A673 (cell line): Measurements from ENCODE around the gene LARP4B. TPM values are rescaled to one million over a fixed set of nuclear protein-coding genes. Genes with fewer than 3 reads are reported as not detected.
A peak's percentile ranks its signal among the peaks of the same experiment; 100 is the strongest.

ENCODE experiments used
- BruUV-seq: library from RNA; stranded (reverse); fragments of 400-500 nt; replicated peaks from 2 replicates; lab custom pipeline; 2021; lab: Mats Ljungman, UMichigan
- CTCF ChIA-PET: fragments of 300-600 bp; sonication (Branson Sonifier 250); formaldehyde crosslinking; loops from one replicate; lab custom pipeline; 2022; ENCODE audit warnings: antibody characterized with exemption; lab: Charles Lee
- POLR2A ChIA-PET: fragments of 300-600 bp; sonication (Branson Sonifier 250); formaldehyde crosslinking; loops from one replicate; lab custom pipeline; 2022; ENCODE audit warnings: antibody characterized with exemption; ENCODE audit not compliant: low non-redundant PET; lab: Charles Lee
- DNase-seq: peaks from one replicate; pipeline ENCODE4 v3.0.0-alpha.2; 2015; ENCODE audit warnings: low spot score
- H3K27ac ChIP-seq: fragments of 200-600 bp; sonication (generic); 2 replicates; pipeline ENCODE4 v1.5.1; 2016; ENCODE audit warnings: mixed run types, low read depth, mild to moderate bottlenecking, mixed read lengths, antibody characterized with exemption, low read length; ENCODE audit not compliant: poor library complexity, severe bottlenecking
- H3K27me3 ChIP-seq: fragments of 200-600 bp; sonication (generic); replicated peaks from 2 replicates; pipeline ENCODE4 v1.6.1; 2017; ENCODE audit warnings: mixed run types, low read depth, mild to moderate bottlenecking, mixed read lengths, antibody characterized with exemption, low read length; ENCODE audit not compliant: insufficient read depth, poor library complexity
- H3K36me3 ChIP-seq: fragments of 200-600 bp; sonication (generic); 2 replicates; pipeline ENCODE4 v1.6.1; 2016; ENCODE audit warnings: mixed run types, mild to moderate bottlenecking, mixed read lengths, antibody characterized with exemption, low read length; ENCODE audit not compliant: insufficient read depth, poor library complexity, severe bottlenecking
- H3K4me1 ChIP-seq: fragments of 200-600 bp; sonication (generic); 2 replicates; pipeline ENCODE4 v1.6.1; 2017; ENCODE audit warnings: mixed run types, mild to moderate bottlenecking, mixed read lengths, antibody characterized with exemption, low read length; ENCODE audit not compliant: insufficient read depth, poor library complexity, severe bottlenecking
- H3K4me3 ChIP-seq: fragments of 200-600 bp; sonication (generic); 2 replicates; pipeline ENCODE4 v1.5.1; 2016; ENCODE audit warnings: low read depth, mixed run types, mild to moderate bottlenecking, mixed read lengths, low read length; ENCODE audit not compliant: poor library complexity, severe bottlenecking
- H3K9me3 ChIP-seq: fragments of 200-600 bp; sonication (generic); 2 replicates; pipeline ENCODE4 v1.6.1; 2016; ENCODE audit warnings: mixed run types, low read depth, mild to moderate bottlenecking, mixed read lengths, antibody characterized with exemption, low read length; ENCODE audit not compliant: poor library complexity, severe bottlenecking
- CTCF ChIP-seq: fragments of 300-800, 200-600 bp; sonication (generic); conservative IDR thresholded peaks from 2 replicates; pipeline ENCODE4 v1.5.1; 2017; ENCODE audit warnings: low read depth, mild to moderate bottlenecking, antibody characterized with exemption, low read length, moderate library complexity, mixed read lengths
- EZH2 ChIP-seq: fragments of 200-600 bp; sonication (generic); IDR thresholded peaks from 2 replicates; pipeline ENCODE4 v1.6.1; 2017; ENCODE audit warnings: borderline replicate concordance, low read depth, mild to moderate bottlenecking, mixed read lengths, antibody characterized with exemption, low read length; ENCODE audit not compliant: poor library complexity, severe bottlenecking
- intact Hi-C: fragments of 100-400 bp; cut with micrococcal nuclease; formaldehyde crosslinking; loops from one replicate; pipeline ENCODE4 v1.10.0; 2022; ENCODE audit not compliant: unreplicated experiment
- total RNA-seq: library from RNA; stranded (reverse); gene quantifications from 2 replicates; pipeline ENCODE4 v1.2.3, GENCODE V29; 2021

The LARP4B gene
- total RNA-seq, 1 experiment from 2014 or later, result 101 TPM

GRCh38 chr10:916716-917415 lies 14.6 kb downstream of the LARP4B start:
- H3K9me3 ChIP-seq, result no peaks in the 10 kb centered on the region
- CTCF ChIA-PET, result no interaction called here
- H3K27ac ChIP-seq, result no peak overlapping the region
- no peak overlapping the region for H3K4me3 ChIP-seq
- no peaks in the 10 kb centered on the region for H3K27me3 ChIP-seq
- no peaks in the 10 kb centered on the region for H3K4me1 ChIP-seq
- no peak for TF ChIP-seq EZH2
- no peak for TF ChIP-seq CTCF
- H3K36me3 ChIP-seq, result no peaks in the 10 kb centered on the region
- intact Hi-C loops, result no loop called here
- no peak for DNase-seq
- no TSS peak for BruUV-seq
- POLR2A ChIA-PET, result no interaction called here

- no peak overlapping the region for H3K4me3 ChIP-seq
- no peaks in the 10 kb centered on the region for H3K9me3 ChIP-seq
- H3K27me3 ChIP-seq, result no peaks in the 10 kb centered on the region
- no peak for TF ChIP-seq CTCF
- TF ChIP-seq EZH2, result no peak
- peak overlapping the region; percentile 46 for H3K27ac ChIP-seq
- peaks cover 3% of the 10 kb centered on the region for H3K36me3 ChIP-seq
- ChIA-PET CTCF (no interaction called here), POLR2A (no interaction called here)
- no TSS peak for BruUV-seq
- intact Hi-C loops, result no loop called here
- H3K4me1 ChIP-seq, result peaks cover 9% of the 10 kb centered on the region
- peak; percentile 48 for DNase-seq
Observed at GRCh38 chr10:909831-910230, 21.7 kb downstream of the LARP4B start.

GRCh38 chr10:905972-906371 lies 25.5 kb downstream of the LARP4B start:
- POLR2A ChIA-PET, result no interaction called here
- H3K4me1 ChIP-seq, result peaks cover 9% of the 10 kb centered on the region
- no TSS peak for BruUV-seq
- no peak overlapping the region for H3K4me3 ChIP-seq
- intact Hi-C loops, result no loop called here
- DNase-seq, result no peak
- CTCF ChIA-PET, result no interaction called here
- H3K27me3 ChIP-seq, result no peaks in the 10 kb centered on the region
- H3K9me3 ChIP-seq, result no peaks in the 10 kb centered on the region
- no peak for TF ChIP-seq EZH2
- TF ChIP-seq CTCF, result no peak
- peaks cover 3% of the 10 kb centered on the region for H3K36me3 ChIP-seq
- peak overlapping the region; percentile 32 for H3K27ac ChIP-seq
